DND-41 (cell line): ENCODE data around the gene UMPS.

Experiments used
- EZH2 ChIP-seq: IDR thresholded peaks from 3 replicates; pipeline ENCODE4 v1.6.1; 2012; ENCODE audit warnings: borderline replicate concordance, low read depth, mild to moderate bottlenecking, moderate library complexity, low read length, inconsistent platforms; ENCODE audit not compliant: severe bottlenecking
- TF ChIP-seq, protein P1 (sequence below): IDR thresholded peaks from 2 replicates; pipeline ENCODE4 v1.5.1; 2012; ENCODE audit warnings: borderline replicate concordance, low read length, moderate library complexity, mild to moderate bottlenecking; ENCODE audit not compliant: poor library complexity, severe bottlenecking; ENCODE audit errors: extremely low read depth

GRCh38 chr3:124761935-124762660 is 31.8 kb downstream of the UMPS start:
- TF ChIP-seq, protein P1, sequence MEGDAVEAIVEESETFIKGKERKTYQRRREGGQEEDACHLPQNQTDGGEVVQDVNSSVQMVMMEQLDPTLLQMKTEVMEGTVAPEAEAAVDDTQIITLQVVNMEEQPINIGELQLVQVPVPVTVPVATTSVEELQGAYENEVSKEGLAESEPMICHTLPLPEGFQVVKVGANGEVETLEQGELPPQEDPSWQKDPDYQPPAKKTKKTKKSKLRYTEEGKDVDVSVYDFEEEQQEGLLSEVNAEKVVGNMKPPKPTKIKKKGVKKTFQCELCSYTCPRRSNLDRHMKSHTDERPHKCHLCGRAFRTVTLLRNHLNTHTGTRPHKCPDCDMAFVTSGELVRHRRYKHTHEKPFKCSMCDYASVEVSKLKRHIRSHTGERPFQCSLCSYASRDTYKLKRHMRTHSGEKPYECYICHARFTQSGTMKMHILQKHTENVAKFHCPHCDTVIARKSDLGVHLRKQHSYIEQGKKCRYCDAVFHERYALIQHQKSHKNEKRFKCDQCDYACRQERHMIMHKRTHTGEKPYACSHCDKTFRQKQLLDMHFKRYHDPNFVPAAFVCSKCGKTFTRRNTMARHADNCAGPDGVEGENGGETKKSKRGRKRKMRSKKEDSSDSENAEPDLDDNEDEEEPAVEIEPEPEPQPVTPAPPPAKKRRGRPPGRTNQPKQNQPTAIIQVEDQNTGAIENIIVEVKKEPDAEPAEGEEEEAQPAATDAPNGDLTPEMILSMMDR = no peak
- no peak for TF ChIP-seq EZH2
